Ishikawa (cell line): Measurements from ENCODE around the gene DOK7.
A peak's percentile ranks its signal among the peaks of the same experiment; 100 is the strongest.

ENCODE experiments used
- CEBPB ChIP-seq: IDR thresholded peaks from 2 replicates; pipeline ENCODE4 v1.6.1; 2012
- EGR1 ChIP-seq: IDR thresholded peaks from 2 replicates; pipeline ENCODE4 v1.6.1; 2012
- EP300 ChIP-seq: IDR thresholded peaks from 2 replicates; pipeline ENCODE4 v1.6.1; 2012; ENCODE audit warnings: borderline replicate concordance
- FOXM1 ChIP-seq: IDR thresholded peaks from 2 replicates; pipeline ENCODE4 v1.6.1; 2012; ENCODE audit warnings: low read depth, borderline replicate concordance
- RAD21 ChIP-seq: IDR thresholded peaks from 2 replicates; pipeline ENCODE4 v1.6.1; 2012; ENCODE audit warnings: low read depth
- TCF12 ChIP-seq: IDR thresholded peaks from 2 replicates; pipeline ENCODE4 v1.6.1; 2012; ENCODE audit warnings: low read depth
- YY1 ChIP-seq: IDR thresholded peaks from 2 replicates; pipeline ENCODE4 v1.6.1; 2012; ENCODE audit warnings: low read depth
- ZBTB7A ChIP-seq: IDR thresholded peaks from 2 replicates; pipeline ENCODE4 v1.6.1; 2012; ENCODE audit warnings: low read depth
- TF ChIP-seq, protein P1 (sequence below): IDR thresholded peaks from 2 replicates; pipeline ENCODE4 v1.6.1; 2012
- TF ChIP-seq, protein P2 (sequence below): IDR thresholded peaks from 2 replicates; pipeline ENCODE4 v1.6.1; 2012; ENCODE audit warnings: low read depth, mild to moderate bottlenecking
- TF ChIP-seq, protein P3 (sequence below): IDR thresholded peaks from 2 replicates; pipeline ENCODE4 v1.6.1; 2012

The DOK7 gene

DNA sequence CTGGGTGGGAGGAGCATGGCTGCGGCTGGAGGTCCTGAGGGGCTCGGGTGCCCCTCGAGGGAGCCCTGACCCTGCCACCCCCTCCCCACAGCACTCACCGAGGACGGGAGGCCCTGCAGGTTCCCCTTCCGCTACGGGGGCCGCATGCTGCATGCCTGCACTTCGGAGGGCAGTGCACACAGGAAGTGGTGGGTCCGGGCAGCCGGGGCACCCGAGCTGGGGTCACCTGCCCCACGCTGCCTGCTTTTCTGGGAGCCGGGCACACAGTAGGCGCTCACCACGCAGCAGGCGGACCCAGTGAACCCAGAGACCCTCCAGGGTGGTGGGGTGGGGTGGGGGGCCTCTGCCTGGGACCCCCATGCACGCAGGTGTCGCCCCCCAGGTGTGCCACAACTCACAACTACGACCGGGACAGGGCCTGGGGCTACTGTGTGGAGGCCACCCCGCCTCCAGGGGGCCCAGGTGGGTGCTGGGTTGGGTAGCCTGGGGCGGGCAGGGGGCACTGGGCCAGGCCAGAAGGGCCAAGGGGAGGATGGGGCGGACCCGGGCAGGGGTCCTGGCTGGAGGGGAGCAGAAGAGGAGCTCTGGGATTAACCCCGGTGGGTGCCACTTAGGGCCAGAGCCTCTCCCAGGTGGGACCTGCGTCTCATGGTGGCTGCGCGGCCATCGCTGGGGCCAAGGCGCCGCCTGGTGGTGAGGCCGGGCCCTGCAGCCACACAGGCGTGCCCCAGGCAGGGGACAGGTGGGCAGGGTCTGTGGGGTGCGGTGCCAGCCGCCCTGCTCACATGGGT lies 20.0 kb upstream of the DOK7 start:
- TF ChIP-seq FOXM1 (no peak), RAD21 (peak; percentile 96), YY1 (peak; percentile 73; the same call in 1 of the 2 replicates)
- TF ChIP-seq, protein P1, sequence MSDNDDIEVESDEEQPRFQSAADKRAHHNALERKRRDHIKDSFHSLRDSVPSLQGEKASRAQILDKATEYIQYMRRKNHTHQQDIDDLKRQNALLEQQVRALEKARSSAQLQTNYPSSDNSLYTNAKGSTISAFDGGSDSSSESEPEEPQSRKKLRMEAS: 0 out of 2 replicates have a peak, but pooled peaks have one; percentile 22

DNA sequence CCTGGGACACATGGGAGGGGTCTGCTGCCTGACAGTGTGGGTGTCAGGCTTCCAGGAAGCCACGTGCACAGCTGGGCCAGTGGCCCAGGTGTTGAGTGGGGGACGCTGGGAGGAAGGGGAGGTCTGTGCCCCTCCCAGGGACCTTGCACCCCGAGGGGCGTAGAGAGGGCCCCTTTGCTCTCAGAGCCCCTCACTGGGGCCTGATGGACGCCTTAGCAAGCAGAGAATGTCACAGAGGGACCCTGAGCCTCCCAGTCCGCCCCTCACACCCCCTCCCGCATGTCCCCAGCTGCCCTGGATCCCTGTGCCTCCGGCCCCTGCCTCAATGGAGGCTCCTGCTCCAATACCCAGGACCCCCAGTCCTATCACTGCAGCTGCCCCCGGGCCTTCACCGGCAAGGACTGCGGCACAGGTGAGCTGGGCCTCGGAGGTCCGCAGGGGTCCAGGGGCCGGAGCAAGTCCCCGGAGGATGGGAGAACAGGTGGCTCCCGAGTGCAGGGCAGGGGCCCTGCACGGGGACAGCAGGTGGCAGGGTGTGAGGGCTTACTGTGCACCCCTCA lies 19.3 kb upstream of the DOK7 start:
- TF ChIP-seq TCF12 (no peak), ZBTB7A (peak; percentile 45; the same call in 1 of the 2 replicates)

- TF ChIP-seq FOXM1: no peak
- TF ChIP-seq EGR1: no peak
- TF ChIP-seq ZBTB7A: no peak; the same call in 1 of the 2 replicates
- no peak for TF ChIP-seq CEBPB
- TF ChIP-seq, protein P2, sequence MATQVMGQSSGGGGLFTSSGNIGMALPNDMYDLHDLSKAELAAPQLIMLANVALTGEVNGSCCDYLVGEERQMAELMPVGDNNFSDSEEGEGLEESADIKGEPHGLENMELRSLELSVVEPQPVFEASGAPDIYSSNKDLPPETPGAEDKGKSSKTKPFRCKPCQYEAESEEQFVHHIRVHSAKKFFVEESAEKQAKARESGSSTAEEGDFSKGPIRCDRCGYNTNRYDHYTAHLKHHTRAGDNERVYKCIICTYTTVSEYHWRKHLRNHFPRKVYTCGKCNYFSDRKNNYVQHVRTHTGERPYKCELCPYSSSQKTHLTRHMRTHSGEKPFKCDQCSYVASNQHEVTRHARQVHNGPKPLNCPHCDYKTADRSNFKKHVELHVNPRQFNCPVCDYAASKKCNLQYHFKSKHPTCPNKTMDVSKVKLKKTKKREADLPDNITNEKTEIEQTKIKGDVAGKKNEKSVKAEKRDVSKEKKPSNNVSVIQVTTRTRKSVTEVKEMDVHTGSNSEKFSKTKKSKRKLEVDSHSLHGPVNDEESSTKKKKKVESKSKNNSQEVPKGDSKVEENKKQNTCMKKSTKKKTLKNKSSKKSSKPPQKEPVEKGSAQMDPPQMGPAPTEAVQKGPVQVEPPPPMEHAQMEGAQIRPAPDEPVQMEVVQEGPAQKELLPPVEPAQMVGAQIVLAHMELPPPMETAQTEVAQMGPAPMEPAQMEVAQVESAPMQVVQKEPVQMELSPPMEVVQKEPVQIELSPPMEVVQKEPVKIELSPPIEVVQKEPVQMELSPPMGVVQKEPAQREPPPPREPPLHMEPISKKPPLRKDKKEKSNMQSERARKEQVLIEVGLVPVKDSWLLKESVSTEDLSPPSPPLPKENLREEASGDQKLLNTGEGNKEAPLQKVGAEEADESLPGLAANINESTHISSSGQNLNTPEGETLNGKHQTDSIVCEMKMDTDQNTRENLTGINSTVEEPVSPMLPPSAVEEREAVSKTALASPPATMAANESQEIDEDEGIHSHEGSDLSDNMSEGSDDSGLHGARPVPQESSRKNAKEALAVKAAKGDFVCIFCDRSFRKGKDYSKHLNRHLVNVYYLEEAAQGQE: no peak
- TF ChIP-seq, protein P3, sequence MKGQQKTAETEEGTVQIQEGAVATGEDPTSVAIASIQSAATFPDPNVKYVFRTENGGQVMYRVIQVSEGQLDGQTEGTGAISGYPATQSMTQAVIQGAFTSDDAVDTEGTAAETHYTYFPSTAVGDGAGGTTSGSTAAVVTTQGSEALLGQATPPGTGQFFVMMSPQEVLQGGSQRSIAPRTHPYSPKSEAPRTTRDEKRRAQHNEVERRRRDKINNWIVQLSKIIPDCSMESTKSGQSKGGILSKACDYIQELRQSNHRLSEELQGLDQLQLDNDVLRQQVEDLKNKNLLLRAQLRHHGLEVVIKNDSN: no peak
- no peak for TF ChIP-seq YY1
- no peak for TF ChIP-seq EP300
Observed at GRCh38 chr4:3444351-3445110, 18.6 kb upstream of the DOK7 start.

- TF ChIP-seq EP300 (no peak), ZBTB7A (peak; percentile 49; the same call in 1 of the 2 replicates)
Observed at GRCh38 chr4:3445111-3445820, 17.8 kb upstream of the DOK7 start.

DNA sequence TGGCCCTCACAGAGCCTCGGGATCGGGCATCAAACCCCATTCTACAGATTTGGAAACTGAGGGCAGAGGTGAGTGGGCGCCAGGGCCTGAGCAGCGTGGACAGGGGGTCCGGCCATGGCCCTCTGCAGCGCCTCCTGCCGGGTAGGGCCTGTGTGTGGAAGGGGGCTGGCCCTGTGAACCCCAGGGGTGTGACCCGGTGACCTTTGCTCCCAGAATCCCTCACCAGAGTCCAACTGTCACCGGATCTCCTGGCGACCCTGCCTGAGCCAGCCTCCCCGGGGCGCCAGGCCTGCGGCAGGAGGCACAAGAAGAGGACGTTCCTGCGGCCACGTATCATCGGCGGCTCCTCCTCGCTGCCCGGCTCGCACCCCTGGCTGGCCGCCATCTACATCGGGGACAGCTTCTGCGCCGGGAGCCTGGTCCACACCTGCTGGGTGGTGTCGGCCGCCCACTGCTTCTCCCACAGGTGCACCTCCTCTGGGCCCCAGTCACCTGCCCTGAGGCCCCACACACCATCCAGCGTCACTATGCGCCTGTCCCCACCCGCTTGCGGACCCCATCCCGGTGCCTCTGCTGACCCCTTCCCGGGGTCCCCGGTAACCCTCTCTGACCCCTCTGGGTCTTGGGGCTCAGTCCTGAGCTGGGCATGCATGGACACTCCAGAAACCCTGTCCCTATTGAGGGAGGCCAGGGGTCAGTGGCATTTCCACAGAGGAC lies 17.1 kb upstream of the DOK7 start:
- TF ChIP-seq EGR1: no peak

- TF ChIP-seq FOXM1: no peak
- no peak for TF ChIP-seq RAD21
- TF ChIP-seq YY1: no peak
- TF ChIP-seq, protein P2: no peak
- TF ChIP-seq TCF12: no peak
- TF ChIP-seq EGR1: no peak
Observed at GRCh38 chr4:3446631-3447320, 16.3 kb upstream of the DOK7 start.
